OCI-LY7 (cell line): ENCODE measurements around the gene G3BP2. TPM values are rescaled to one million over a fixed set of nuclear protein-coding genes. Genes with fewer than 3 reads are reported as not detected.

Experiments
- BruUV-seq: library from RNA; stranded (reverse); fragments of 400-500 nt; replicated peaks from 2 replicates; lab custom pipeline; 2021; lab: Mats Ljungman, UMichigan
- CTCF ChIA-PET: fragments of 300-600 bp; sonication (Branson Sonifier 250); formaldehyde crosslinking; loops from one replicate; lab custom pipeline; 2022; ENCODE audit warnings: antibody characterized with exemption; ENCODE audit not compliant: unreplicated experiment; lab: Charles Lee
- POLR2A ChIA-PET: fragments of 300-600 bp; sonication (Branson Sonifier 250); formaldehyde crosslinking; loops from one replicate; lab custom pipeline; 2022; ENCODE audit warnings: antibody characterized with exemption; lab: Charles Lee
- DNase-seq: peaks from one replicate; pipeline ENCODE4 v3.0.0-alpha.2; 2015; ENCODE audit warnings: low spot score
- H2AFZ ChIP-seq: fragments of 200-600 bp; sonication (generic), shearing (Covaris generic); 2 replicates; pipeline ENCODE4 v1.6.1; 2014; ENCODE audit warnings: mild to moderate bottlenecking, antibody characterized with exemption, low read length, moderate library complexity
- H3K27ac ChIP-seq: fragments of 200-600 bp; sonication (generic); 2 replicates; pipeline ENCODE4 v1.5.1; 2014; ENCODE audit warnings: mixed run types, low read depth, mild to moderate bottlenecking, moderate library complexity, low read length, inconsistent platforms; ENCODE audit not compliant: poor library complexity, severe bottlenecking
- H3K36me3 ChIP-seq: fragments of 200-600 bp; sonication (generic); 2 replicates; pipeline ENCODE4 v1.6.1; 2014; ENCODE audit warnings: mild to moderate bottlenecking, antibody characterized with exemption, low read length, moderate library complexity, mixed read lengths; ENCODE audit not compliant: insufficient read depth
- H3K4me1 ChIP-seq: fragments of 200-600 bp; sonication (generic); 2 replicates; pipeline ENCODE4 v1.5.1; 2014; ENCODE audit warnings: mild to moderate bottlenecking, low read length; ENCODE audit not compliant: insufficient read depth, poor library complexity, severe bottlenecking
- H3K4me2 ChIP-seq: fragments of 200-600 bp; sonication (generic); 2 replicates; pipeline ENCODE4 v1.6.1; 2014; ENCODE audit warnings: mild to moderate bottlenecking, low read length
- H3K4me3 ChIP-seq: fragments of 200-600 bp; sonication (generic); 2 replicates; pipeline ENCODE4 v1.5.1; 2014; ENCODE audit warnings: mild to moderate bottlenecking, low read depth, low read length; ENCODE audit not compliant: poor library complexity, severe bottlenecking
- H3K79me2 ChIP-seq: fragments of 200-600 bp; sonication (generic); 2 replicates; pipeline ENCODE4 v1.6.1; 2016; ENCODE audit warnings: low read depth, mild to moderate bottlenecking, low read length, moderate library complexity, mixed read lengths; ENCODE audit not compliant: insufficient read depth
- H3K9me2 ChIP-seq: fragments of 200-600 bp; sonication (generic); 2 replicates; pipeline ENCODE4 v1.6.1; 2016; ENCODE audit warnings: mild to moderate bottlenecking, low read length, mixed read lengths; ENCODE audit not compliant: insufficient read depth
- H3K9me3 ChIP-seq: fragments of 200-600 bp; sonication (generic); 2 replicates; pipeline ENCODE4 v1.6.1; 2014; ENCODE audit warnings: mild to moderate bottlenecking, mixed run types, low read length, mixed read lengths
- H4K20me1 ChIP-seq: fragments of 200-600 bp; sonication (generic); 2 replicates; pipeline ENCODE4 v1.6.1; 2014; ENCODE audit warnings: mild to moderate bottlenecking, antibody characterized with exemption, low read length, moderate library complexity, mixed read lengths; ENCODE audit not compliant: insufficient read depth
- EZH2phosphoT487 ChIP-seq: fragments of 200-600 bp; sonication (generic); IDR thresholded peaks from 2 replicates; pipeline ENCODE4 v1.6.1; 2018; ENCODE audit warnings: low read depth, borderline replicate concordance, mild to moderate bottlenecking, mixed run types, antibody characterized with exemption, low read length, moderate library complexity, mixed read lengths
- intact Hi-C: fragments of 100-400 bp; cut with micrococcal nuclease; formaldehyde crosslinking; loops from one replicate; pipeline ENCODE4 v1.10.0; 2022; ENCODE audit not compliant: unreplicated experiment
- total RNA-seq, 2 experiments: library from RNA; depleted of rRNA in 1 of 2; stranded (reverse); fragments of >200 nt in 1 of 2; shearing (Covaris generic) in 1 of 2; gene quantifications; 2 replicates each; pipeline ENCODE4 v1.2.3, GENCODE V29; 2014 to 2022
- TF ChIP-seq, protein P1 (sequence below): fragments of 200-600 bp; sonication (generic); conservative IDR thresholded peaks from 2 replicates; pipeline ENCODE4 v1.5.1; 2014; ENCODE audit warnings: mild to moderate bottlenecking, antibody characterized with exemption, low read length, moderate library complexity, mixed read lengths

G3BP2 gene
- total RNA-seq, 2 experiments from 2014 or later = 56.7 to 147 TPM

DNA sequence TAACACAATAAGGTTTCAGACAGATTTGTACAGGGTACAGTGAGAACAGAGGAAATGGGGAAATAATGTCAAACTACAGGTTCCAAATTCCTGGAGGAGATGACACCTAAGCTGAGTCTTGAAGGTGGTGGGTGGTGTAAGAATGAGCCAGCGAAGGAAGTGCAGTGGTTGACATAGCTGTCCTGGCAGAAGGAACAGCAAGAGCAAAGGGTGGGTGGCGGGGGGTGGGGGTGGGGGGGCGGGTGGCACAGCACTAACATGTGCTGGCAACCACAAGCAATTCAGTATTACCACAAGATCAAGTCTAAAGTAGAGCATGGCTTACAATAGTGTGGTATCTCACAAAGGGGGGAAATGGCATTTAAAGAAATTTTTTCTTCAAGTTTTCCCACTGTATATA, 13.1 kb upstream of the G3BP2 start:
- ChIA-PET CTCF (no interaction called here), POLR2A (interaction anchor here (0.9 kb wide), 1 partner anchor 27 kb away, joined by 3 read pairs; no protein-coding TSS in a partner anchor)
- Histone ChIP-seq H3K9me2 (no peaks in the 10 kb centered on the region), H4K20me1 (no peaks in the 10 kb centered on the region), H3K4me3 (no peak overlapping the region), H3K36me3 (no peaks in the 10 kb centered on the region; the same call in 1 of the 2 replicates), H3K4me1 (no peaks in the 10 kb centered on the region), H2AFZ (no peak overlapping the region), H3K9me3 (peaks cover 10% of the 10 kb centered on the region), H3K4me2 (no peak overlapping the region), H3K79me2 (no peaks in the 10 kb centered on the region), H3K27ac (no peak overlapping the region)
- no TSS peak for BruUV-seq
- TF ChIP-seq, protein P1, sequence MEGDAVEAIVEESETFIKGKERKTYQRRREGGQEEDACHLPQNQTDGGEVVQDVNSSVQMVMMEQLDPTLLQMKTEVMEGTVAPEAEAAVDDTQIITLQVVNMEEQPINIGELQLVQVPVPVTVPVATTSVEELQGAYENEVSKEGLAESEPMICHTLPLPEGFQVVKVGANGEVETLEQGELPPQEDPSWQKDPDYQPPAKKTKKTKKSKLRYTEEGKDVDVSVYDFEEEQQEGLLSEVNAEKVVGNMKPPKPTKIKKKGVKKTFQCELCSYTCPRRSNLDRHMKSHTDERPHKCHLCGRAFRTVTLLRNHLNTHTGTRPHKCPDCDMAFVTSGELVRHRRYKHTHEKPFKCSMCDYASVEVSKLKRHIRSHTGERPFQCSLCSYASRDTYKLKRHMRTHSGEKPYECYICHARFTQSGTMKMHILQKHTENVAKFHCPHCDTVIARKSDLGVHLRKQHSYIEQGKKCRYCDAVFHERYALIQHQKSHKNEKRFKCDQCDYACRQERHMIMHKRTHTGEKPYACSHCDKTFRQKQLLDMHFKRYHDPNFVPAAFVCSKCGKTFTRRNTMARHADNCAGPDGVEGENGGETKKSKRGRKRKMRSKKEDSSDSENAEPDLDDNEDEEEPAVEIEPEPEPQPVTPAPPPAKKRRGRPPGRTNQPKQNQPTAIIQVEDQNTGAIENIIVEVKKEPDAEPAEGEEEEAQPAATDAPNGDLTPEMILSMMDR = no peak
- TF ChIP-seq EZH2phosphoT487 = no peak
- intact Hi-C loops = no loop called here
- DNase-seq = no peak

DNA sequence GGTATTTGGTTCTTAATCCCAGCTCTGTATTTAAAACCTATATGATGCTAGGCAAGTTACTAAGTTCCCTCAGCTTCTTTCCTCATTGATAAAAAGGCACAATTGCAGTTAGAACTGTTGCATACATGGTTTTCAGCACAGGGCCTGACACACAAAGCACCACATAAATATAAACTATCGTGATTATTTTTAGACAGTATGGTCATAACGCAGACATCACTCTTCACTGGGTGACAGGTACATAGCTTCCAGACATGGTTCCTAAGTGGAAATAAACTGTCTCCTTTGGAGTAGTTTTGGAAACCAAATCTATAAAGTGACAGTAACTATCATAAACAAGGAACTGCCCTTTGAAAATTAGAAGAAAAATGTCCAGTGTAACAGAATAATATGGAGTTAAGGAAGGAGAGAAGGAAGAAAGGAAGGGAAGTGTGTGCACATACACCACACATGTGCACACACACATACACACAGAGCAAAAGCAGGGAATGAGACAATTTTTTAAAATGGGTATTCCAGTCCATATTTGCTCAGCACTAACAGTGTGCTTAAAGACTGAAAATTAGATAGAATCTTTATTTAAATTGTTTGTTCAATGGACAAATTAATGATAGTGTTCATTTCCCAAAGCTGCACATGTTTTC, 12.5 kb upstream of the G3BP2 start:
- Histone ChIP-seq H3K4me3 (no peak overlapping the region), H3K36me3 (no peaks in the 10 kb centered on the region; the same call in 1 of the 2 replicates), H3K4me2 (no peak overlapping the region), H3K9me2 (no peaks in the 10 kb centered on the region), H3K79me2 (no peaks in the 10 kb centered on the region), H2AFZ (no peak overlapping the region), H4K20me1 (no peaks in the 10 kb centered on the region), H3K4me1 (no peaks in the 10 kb centered on the region), H3K9me3 (peaks cover 10% of the 10 kb centered on the region), H3K27ac (no peak overlapping the region)
- TF ChIP-seq EZH2phosphoT487 = no peak
- TF ChIP-seq, protein P1 = no peak
- no TSS peak for BruUV-seq
- CTCF ChIA-PET = no interaction called here
- intact Hi-C loops = no loop called here
- POLR2A ChIA-PET = interaction anchor here (0.9 kb wide), 1 partner anchor 26 kb away, joined by 3 read pairs; no protein-coding TSS in a partner anchor
- no peak for DNase-seq
